GM19463 (cell line): ENCODE data around the gene DCTN1.
A peak's percentile ranks its signal among the peaks of the same experiment; 100 is the strongest.
"Not testable (repeated sequence)": the region's sequence is repeated elsewhere in the genome, so short reads cannot be mapped to it uniquely, and the experiment has no call there.

Source experiments
- ATAC-seq: cut with Tn5 transposase; IDR thresholded peaks from one replicate; pipeline ENCODE4 v1.9.1; 2021; ENCODE audit warnings: mild to moderate bottlenecking, moderate library complexity; ENCODE audit not compliant: unreplicated experiment

Gene DCTN1

GRCh38 chr2:74372674-74373073, 7.4 kb downstream of the DCTN1 start:
- no peak for ATAC-seq

- no peak for ATAC-seq
Observed at GRCh38 chr2:74371421-74371820, 8.7 kb downstream of the DCTN1 start.

GRCh38 chr2:74369976-74370375, 10.1 kb downstream of the DCTN1 start:
- ATAC-seq: no peak

- ATAC-seq: no peak
Observed at GRCh38 chr2:74368499-74368898, 11.6 kb downstream of the DCTN1 start.

- no peak for ATAC-seq
Observed at GRCh38 chr2:74367789-74368188, 12.3 kb downstream of the DCTN1 start.

- ATAC-seq: no peak
Observed at GRCh38 chr2:74366036-74366435, 14.1 kb downstream of the DCTN1 start.

- ATAC-seq: no peak
Observed at GRCh38 chr2:74364533-74365505, 15.3 kb downstream of the DCTN1 start.

GRCh38 chr2:74361327-74361726, 18.8 kb downstream of the DCTN1 start:
- no peak for ATAC-seq

GRCh38 chr2:74357627-74358026, 22.5 kb downstream of the DCTN1 start:
- no peak for ATAC-seq

- no peak for ATAC-seq
Observed at GRCh38 chr2:74349889-74350288, 30.2 kb downstream of the DCTN1 start.

GRCh38 chr2:74347742-74348141, 32.4 kb downstream of the DCTN1 start:
- no peak for ATAC-seq

GRCh38 chr2:74347303-74347702, 32.8 kb downstream of the DCTN1 start:
- ATAC-seq: no peak

- no peak for ATAC-seq
Observed at GRCh38 chr2:74345272-74345943, 34.7 kb downstream of the DCTN1 start.

- ATAC-seq: no peak
Observed at GRCh38 chr2:74343316-74343715, 36.8 kb downstream of the DCTN1 start, which contains the start of gene SLC4A5. Gene SLC4A5, minus strand, starts transcription at chr2:74343416. Its CDS starts 28,393 bp downstream, at chr2:74315023.

GRCh38 chr2:74336227-74336626, 43.9 kb downstream of the DCTN1 start:
- ATAC-seq: not testable (repeated sequence)

- ATAC-seq: peak; percentile 45
Observed at GRCh38 chr2:74334931-74335333, 45.2 kb downstream of the DCTN1 start.

GRCh38 chr2:74333896-74334586, 46.1 kb downstream of the DCTN1 start:
- no peak for ATAC-seq

- ATAC-seq: no peak
Observed at GRCh38 chr2:74333175-74333574, 46.9 kb downstream of the DCTN1 start.

GRCh38 chr2:74332550-74333174, 47.4 kb downstream of the DCTN1 start:
- no peak for ATAC-seq

GRCh38 chr2:74328573-74328972, 51.5 kb downstream of the DCTN1 start:
- ATAC-seq: no peak

- no peak for ATAC-seq
Observed at GRCh38 chr2:74328074-74328473, 52.0 kb downstream of the DCTN1 start.
